HUES6 (cell line): ENCODE data around the gene OSBP2.
"Not testable (repeated sequence)": the region's sequence is repeated elsewhere in the genome, so short reads cannot be mapped to it uniquely, and the experiment has no call there.

Experiments
- H3K27ac ChIP-seq: 2 replicates; pipeline ENCODE4 v1.7.0; 2013; ENCODE audit warnings: low read depth, mild to moderate bottlenecking, low read length, inconsistent platforms
- H3K27me3 ChIP-seq: 2 replicates; pipeline ENCODE4 v1.6.1; 2013; ENCODE audit warnings: low read length; ENCODE audit not compliant: control insufficient read depth, insufficient read depth
- H3K36me3 ChIP-seq: 2 replicates; pipeline ENCODE4 v1.6.1; 2013; ENCODE audit warnings: low read length; ENCODE audit not compliant: control insufficient read depth, insufficient read depth
- H3K4me1 ChIP-seq: 2 replicates; pipeline ENCODE4 v1.6.1; 2013; ENCODE audit warnings: low read length; ENCODE audit not compliant: control insufficient read depth, insufficient read depth
- H3K4me3 ChIP-seq: 2 replicates; pipeline ENCODE4 v1.5.1; 2013; ENCODE audit warnings: low read depth, low read length
- H3K9ac ChIP-seq: one replicate; pipeline ENCODE4 v1.6.1; 2013; ENCODE audit warnings: mild to moderate bottlenecking, low read length
- H3K9me3 ChIP-seq: 2 replicates; pipeline ENCODE4 v1.6.1; 2013; ENCODE audit warnings: low read depth, low read length; ENCODE audit not compliant: control insufficient read depth, insufficient read depth

Gene OSBP2

DNA sequence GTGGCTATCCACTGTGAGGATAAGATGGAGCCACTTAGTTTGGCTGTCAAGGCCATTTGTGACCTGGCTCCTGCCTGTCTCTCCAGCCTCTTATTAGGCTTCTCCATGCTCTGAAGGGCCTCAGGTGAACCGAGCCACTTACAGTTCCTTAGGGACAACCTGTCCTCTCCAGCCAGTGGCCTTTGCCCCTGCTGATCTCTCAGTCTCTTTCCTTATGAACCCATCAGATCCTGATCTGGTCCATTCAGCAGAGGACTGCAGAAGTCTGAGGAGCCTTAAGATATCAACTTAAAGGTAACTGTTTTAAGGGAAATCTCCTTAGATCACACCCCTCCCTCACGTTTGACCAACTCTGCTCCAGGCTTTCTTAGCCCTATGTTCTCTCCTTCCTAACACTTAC, 29.4 kb upstream of the OSBP2 start:
- H3K4me3 ChIP-seq, result no peak overlapping the region
- H3K9ac ChIP-seq, result no peak overlapping the region
- no peaks in the 10 kb centered on the region for H3K9me3 ChIP-seq
- H3K4me1 ChIP-seq, result peaks cover 13% of the 10 kb centered on the region
- H3K27ac ChIP-seq, result no peak overlapping the region
- H3K36me3 ChIP-seq, result peaks cover 4% of the 10 kb centered on the region; the same call in 1 of the 2 replicates
- H3K27me3 ChIP-seq, result peaks cover 25% of the 10 kb centered on the region

DNA sequence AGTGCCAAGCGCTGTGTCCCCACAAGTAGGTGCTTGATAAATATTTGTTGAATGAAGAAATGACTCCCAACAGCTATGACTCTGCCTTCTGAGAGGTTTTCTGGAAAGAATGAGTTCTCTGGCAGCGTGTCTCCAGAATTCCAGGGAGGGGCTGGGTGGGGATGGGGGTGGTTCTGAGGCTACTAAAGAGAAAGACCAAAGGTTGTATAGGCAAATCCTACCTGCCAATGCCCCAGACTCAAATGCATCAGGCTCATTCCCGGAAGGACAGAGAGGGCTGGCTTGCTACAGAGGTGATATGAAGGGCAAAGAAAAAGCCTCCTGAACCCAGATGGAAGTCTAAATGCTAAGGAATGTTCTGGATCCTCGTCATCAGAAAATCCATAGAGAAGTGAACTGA, 28.9 kb upstream of the OSBP2 start:
- Histone ChIP-seq H3K9ac (no peak overlapping the region), H3K36me3 (peaks cover 4% of the 10 kb centered on the region; the same call in 1 of the 2 replicates), H3K4me1 (peaks cover 13% of the 10 kb centered on the region), H3K27me3 (peaks cover 25% of the 10 kb centered on the region), H3K27ac (no peak overlapping the region), H3K4me3 (no peak overlapping the region), H3K9me3 (no peaks in the 10 kb centered on the region)

DNA sequence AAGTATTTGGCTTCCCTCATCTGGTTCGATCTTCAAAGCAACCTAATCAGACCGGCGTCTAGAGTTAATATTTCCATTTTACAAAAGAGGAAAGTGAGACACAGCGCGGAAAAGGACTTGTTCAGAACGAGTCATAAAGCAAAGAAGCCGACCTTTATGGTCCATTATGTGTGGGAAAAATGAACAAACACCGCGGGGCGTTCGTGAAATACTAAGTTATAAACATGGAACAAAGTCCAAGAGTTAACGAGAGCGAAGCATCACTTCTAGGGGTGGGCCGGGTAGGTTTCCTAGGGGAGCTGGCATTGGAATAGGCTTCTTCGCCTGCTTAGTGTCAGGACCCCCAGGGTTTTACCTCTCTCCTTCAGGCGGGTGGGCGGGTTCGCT, 27.6 kb upstream of the OSBP2 start:
- Histone ChIP-seq H3K9me3 (no peaks in the 10 kb centered on the region), H3K9ac (peak overlapping the region; percentile 30), H3K27me3 (peaks cover 25% of the 10 kb centered on the region), H3K36me3 (peaks cover 4% of the 10 kb centered on the region; the same call in 1 of the 2 replicates), H3K4me3 (peak overlapping the region; percentile 92), H3K27ac (no peak overlapping the region), H3K4me1 (peaks cover 13% of the 10 kb centered on the region)

DNA sequence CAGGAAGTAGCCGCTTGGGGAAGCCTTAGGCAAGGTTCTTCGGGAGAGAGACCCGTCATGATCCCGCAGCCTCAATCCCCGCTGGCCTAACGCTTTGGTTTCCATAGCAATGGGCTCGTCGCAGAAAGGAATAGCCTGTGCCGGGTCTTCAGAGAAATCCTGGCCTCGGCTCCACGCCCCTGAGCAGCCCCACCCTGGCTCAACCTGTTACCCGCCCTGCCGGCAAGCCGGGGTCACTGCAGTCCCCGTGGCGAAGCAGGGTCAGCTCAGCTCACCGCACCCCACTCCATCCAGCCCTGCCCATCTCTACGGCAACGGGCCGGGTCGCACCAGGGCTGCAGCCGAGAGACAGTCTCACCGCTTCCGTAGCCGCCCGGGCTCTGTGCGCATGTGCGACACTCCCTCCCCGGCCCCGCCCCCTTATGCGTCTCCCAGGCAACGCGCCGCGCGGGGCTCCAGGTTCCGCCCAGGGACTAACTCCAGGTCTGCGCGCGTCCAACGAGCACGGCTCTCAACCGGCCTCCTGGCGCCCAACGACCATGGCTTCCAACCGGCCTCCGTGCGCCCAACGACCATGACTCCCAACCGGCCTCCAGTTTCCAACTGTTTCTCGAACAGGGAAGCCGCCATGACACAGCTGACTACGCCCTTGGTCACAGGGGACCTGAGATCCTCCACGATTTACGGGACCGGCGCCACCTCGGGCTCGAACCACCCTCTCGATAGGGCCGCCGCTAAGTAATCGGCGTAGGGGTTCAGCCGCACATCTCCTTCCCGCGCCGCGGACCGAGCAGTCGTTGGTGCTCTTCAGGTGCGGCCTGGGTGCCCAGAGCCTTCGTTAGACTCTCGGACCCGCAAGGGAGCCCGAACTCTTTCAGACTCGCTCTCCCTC, 26.9 kb upstream of the OSBP2 start, which contains the start of gene DUSP18:
Gene DUSP18 (minus strand): TSS at position 382 of the 892 bp plus-strand sequence. CDS start 3,872 bp downstream, outside the sequence.
- H3K36me3 ChIP-seq, result peaks cover 4% of the 10 kb centered on the region; the same call in 1 of the 2 replicates
- peak within 1 kb of the TSS; percentile 77 for H3K9ac ChIP-seq
- no peaks in the 10 kb centered on the region for H3K9me3 ChIP-seq
- H3K27ac ChIP-seq, result no peak within 1 kb of the TSS
- H3K4me3 ChIP-seq, result peak within 1 kb of the TSS; percentile 92
- H3K4me1 ChIP-seq, result peaks cover 13% of the 10 kb centered on the region
- H3K27me3 ChIP-seq, result peaks cover 25% of the 10 kb centered on the region

DNA sequence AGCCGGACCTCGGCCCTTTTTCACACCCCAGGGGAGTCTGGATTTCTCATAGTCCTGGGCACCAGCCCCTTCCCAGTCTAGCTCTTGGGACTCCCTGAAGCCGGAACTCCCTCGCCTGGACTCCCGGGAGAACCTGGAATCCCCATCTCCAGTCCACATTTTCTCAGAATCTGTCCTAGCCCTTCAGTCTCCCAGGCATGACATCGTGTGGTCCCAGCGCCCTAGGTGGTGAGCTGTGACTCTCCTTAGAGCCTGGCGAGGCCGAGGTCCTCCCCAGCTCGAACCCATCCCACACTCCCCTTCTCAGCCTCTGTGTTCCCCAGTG, 26.3 kb upstream of the OSBP2 start:
- H3K27me3 ChIP-seq, result peaks cover 25% of the 10 kb centered on the region
- H3K9ac ChIP-seq, result peak overlapping the region; percentile 77
- H3K9me3 ChIP-seq, result no peaks in the 10 kb centered on the region
- no peak overlapping the region for H3K27ac ChIP-seq
- peak overlapping the region; percentile 92 for H3K4me3 ChIP-seq
- 0 out of 2 replicates have a peak, but pooled peaks cover 3% of the 10 kb centered on the region for H3K36me3 ChIP-seq
- H3K4me1 ChIP-seq, result peaks cover 13% of the 10 kb centered on the region

DNA sequence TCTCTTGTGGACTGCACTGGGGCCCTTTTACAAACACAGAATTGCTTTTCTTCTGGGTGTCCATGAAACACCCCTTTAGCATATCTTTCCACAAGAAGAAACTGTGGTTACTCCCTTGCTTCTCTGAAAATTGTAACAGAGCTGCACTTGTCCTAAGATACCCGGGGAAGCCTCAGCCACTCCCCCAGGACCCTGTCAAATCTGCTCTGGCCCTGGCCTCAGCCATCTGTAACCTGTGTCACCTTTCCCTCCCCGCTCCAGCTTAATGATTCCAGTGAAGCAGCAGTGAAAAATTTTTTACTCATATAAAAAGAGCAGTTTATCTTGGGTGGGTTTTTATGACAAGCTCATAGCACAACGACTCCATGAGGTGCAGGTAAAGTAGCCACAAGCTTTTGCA, 23.6 kb upstream of the OSBP2 start:
- Histone ChIP-seq H3K27me3 (peaks cover 21% of the 10 kb centered on the region), H3K9me3 (no peaks in the 10 kb centered on the region), H3K9ac (no peak overlapping the region), H3K27ac (no peak overlapping the region), H3K4me3 (no peak overlapping the region), H3K36me3 (no peaks in the 10 kb centered on the region), H3K4me1 (peaks cover 13% of the 10 kb centered on the region)

DNA sequence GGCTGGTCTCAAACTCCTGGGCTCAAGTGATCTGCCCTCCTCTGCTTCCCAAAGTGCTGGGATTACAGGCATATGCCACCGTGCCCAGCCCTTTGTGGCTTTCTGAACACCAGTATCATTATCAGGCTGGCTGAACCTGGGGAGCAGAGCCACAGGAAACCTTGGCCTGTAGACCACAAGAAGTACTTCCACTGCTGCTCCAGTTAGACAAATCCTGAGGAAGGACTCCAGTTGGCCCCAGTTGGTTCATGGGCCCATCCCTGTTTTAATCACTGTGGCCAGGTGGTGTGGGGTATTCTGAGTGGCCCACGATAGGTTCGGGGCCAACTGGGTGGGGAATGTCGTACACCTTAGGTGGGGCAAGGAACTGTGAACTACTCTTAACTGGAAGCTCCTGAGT, 21.5 kb upstream of the OSBP2 start:
- H3K9me3 ChIP-seq, result no peaks in the 10 kb centered on the region
- H3K9ac ChIP-seq, result no peak overlapping the region
- peaks cover 6% of the 10 kb centered on the region for H3K4me1 ChIP-seq
- no peak overlapping the region for H3K4me3 ChIP-seq
- peaks cover 13% of the 10 kb centered on the region for H3K27me3 ChIP-seq
- H3K36me3 ChIP-seq, result no peaks in the 10 kb centered on the region
- H3K27ac ChIP-seq, result no peak overlapping the region

DNA sequence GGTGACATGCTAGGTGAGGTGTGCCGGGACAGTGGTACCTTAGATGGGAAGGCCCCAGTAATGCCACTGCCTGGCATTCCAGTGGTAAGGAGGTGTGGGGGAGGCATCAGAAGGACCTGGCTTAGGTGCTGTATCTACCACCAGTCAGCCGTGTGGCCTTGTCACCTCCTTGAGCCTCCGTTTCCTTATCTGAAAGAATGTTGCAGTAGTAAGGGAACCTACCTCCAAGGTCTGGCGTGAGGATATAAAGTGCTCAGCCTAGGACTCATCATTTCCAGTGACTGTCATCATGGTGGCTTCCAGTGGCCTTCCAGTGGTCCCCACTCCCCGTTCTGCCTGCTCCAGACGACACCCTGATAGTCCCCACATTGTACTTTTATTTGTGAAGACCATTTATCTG, 20.2 kb upstream of the OSBP2 start:
- Histone ChIP-seq H3K27me3 (peaks cover 2% of the 10 kb centered on the region; the same call in 1 of the 2 replicates), H3K9ac (no peak overlapping the region), H3K4me1 (no peaks in the 10 kb centered on the region), H3K4me3 (no peak overlapping the region), H3K27ac (no peak overlapping the region), H3K36me3 (no peaks in the 10 kb centered on the region), H3K9me3 (no peaks in the 10 kb centered on the region)

DNA sequence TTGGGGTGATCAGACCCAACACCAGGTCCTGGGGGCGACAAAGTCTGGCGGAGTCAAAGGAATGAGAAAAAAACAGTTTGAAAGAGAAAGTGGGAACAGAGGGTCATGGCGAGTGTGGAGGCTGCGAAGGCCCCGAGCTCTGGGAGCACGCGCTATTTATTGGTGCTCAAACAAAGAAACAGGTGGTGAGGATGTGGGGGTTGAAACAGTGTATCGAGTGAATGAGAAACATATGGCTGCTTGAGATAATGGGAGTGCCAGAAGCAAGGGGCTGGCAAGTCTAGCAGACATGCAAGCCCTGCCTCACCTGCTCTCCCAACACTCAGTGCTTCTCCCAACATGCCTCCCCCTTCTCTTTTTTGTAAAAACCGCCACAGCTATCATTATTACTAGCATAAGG, 19.2 kb upstream of the OSBP2 start:
- peaks cover 2% of the 10 kb centered on the region; the same call in 1 of the 2 replicates for H3K27me3 ChIP-seq
- no peak overlapping the region for H3K9ac ChIP-seq
- H3K9me3 ChIP-seq, result no peaks in the 10 kb centered on the region
- H3K4me3 ChIP-seq, result no peak overlapping the region
- no peaks in the 10 kb centered on the region for H3K4me1 ChIP-seq
- H3K36me3 ChIP-seq, result no peaks in the 10 kb centered on the region
- no peak overlapping the region for H3K27ac ChIP-seq

DNA sequence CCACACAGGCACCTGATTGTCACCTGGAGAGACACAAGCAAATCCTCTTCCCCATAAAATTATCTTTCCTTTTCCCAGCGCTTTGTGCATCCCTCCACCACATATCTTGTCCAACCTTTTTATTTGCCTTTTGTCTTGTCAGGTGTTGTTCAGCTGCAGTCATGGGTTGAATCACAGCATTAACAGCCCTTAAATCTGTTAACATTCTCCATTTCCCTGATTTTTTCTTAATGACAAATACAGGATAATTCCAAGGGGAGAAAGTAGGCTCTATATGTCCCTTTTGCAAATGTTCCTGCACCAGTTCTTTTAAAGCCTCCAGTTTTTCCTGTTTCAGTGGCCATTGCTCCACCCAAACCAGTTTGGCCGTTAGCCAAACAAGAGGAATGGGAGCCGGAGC, 18.1 kb upstream of the OSBP2 start:
- not testable (repeated sequence) for H3K27me3 ChIP-seq, H3K4me3 ChIP-seq, H3K27ac ChIP-seq, H3K4me1 ChIP-seq, H3K9ac ChIP-seq, H3K36me3 ChIP-seq, H3K9me3 ChIP-seq

DNA sequence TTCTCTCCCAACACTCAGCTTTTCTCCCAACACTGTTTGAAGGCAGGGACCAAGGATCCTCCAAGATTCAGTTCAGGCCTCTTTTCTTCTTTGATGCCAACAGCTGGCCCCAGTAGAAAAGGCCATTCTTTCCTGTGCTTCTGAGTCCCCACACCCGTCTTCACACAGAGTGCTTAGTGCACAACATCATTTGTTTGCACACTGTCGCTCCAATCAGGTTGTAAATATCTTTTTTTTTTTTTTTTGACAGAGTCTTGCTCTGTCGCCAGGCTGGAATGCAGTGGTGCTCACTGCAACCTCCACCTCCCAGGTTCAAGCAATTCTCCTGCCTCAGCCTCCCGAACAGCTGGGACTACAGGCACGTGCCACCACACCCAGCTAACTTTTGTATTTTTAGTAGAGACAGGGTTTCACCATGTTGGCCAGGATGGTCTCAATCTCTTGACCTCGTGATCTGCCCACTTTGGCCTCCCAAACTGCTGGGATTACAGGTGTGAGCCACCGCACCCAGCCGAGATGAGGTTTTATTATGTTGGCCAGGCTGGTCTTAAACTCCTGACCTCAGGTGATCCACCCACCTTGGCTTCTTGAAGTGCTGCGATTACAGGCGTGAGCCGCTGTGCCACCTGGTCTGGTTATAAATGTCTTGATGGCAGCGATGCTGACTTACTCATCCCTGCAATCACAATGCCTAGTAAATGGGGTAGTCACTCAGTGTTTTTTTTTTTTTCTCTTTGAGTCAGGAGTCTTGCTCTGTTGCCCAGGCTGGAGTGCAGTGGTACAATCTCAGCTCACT, 14.6 kb upstream of the OSBP2 start:
- H3K9ac ChIP-seq, H3K27me3 ChIP-seq, H3K4me1 ChIP-seq, H3K27ac ChIP-seq, H3K36me3 ChIP-seq, H3K4me3 ChIP-seq, H3K9me3 ChIP-seq: not testable (repeated sequence)
